ENCODE results near the gene TPST2. TPM values are rescaled to one million over a fixed set of nuclear protein-coding genes. Genes with fewer than 3 reads are reported as not detected.
"Not testable (repeated sequence)": the region's sequence is repeated elsewhere in the genome, so short reads cannot be mapped to it uniquely, and the experiment has no call there.

The TPST2 gene
- polyA plus RNA-seq, 1 experiment = 33.6 TPM

DNA sequence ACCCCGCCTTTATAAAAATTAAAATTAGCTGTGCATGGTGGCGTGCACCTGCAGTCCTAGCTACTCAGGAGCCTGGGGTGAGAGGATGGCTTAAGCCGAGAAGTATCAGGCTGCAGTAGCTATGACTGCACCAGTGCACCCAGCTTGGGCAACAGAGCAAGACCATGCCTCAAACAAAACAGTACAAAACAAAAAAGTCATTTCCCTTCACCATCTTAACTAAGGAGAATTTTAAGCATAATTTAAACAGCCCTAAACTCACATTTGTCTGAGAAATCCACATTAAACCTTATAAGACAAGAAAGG lies 54.4 kb downstream of the TPST2 start:
- Histone ChIP-seq H3K4me3 (ENCODE audit: low read depth, low read length) (no peak overlapping the region), H3K27me3 (ENCODE audit: control insufficient read depth, insufficient read depth, low read length) (no peaks in the 10 kb centered on the region), H3K27ac (ENCODE audit: low read depth, low read length) (no peak overlapping the region), H3K9me3 (ENCODE audit: control insufficient read depth, insufficient read depth, low read length) (no peaks in the 10 kb centered on the region)
- CTCF ChIA-PET = interaction anchor here (1.1 to 1.4 kb wide), 2 partner anchors 130 to 137 kb away, joined by 4 read pairs; no protein-coding TSS in a partner anchor
- TF ChIP-seq, protein P1, sequence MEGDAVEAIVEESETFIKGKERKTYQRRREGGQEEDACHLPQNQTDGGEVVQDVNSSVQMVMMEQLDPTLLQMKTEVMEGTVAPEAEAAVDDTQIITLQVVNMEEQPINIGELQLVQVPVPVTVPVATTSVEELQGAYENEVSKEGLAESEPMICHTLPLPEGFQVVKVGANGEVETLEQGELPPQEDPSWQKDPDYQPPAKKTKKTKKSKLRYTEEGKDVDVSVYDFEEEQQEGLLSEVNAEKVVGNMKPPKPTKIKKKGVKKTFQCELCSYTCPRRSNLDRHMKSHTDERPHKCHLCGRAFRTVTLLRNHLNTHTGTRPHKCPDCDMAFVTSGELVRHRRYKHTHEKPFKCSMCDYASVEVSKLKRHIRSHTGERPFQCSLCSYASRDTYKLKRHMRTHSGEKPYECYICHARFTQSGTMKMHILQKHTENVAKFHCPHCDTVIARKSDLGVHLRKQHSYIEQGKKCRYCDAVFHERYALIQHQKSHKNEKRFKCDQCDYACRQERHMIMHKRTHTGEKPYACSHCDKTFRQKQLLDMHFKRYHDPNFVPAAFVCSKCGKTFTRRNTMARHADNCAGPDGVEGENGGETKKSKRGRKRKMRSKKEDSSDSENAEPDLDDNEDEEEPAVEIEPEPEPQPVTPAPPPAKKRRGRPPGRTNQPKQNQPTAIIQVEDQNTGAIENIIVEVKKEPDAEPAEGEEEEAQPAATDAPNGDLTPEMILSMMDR (IDR thresholded peaks at IDR 0.05; ENCODE audit: low read depth, low read length) = no peak
- POLR2A ChIA-PET = interaction anchor here (0.6 kb wide), 1 partner anchor 109 kb away, joined by 6 read pairs; no protein-coding TSS in a partner anchor
- no peak for DNase-seq (ENCODE audit: low read depth, low spot score)

- ChIA-PET POLR2A (no interaction called here), CTCF (interaction anchor here (1.1 to 1.4 kb wide), 2 partner anchors 131 to 138 kb away, joined by 4 read pairs; no protein-coding TSS in a partner anchor)
Measured at GRCh38 chr22:26534874-26535602, 54.9 kb downstream of the TPST2 start.

GRCh38 chr22:26534171-26534855 lies 55.6 kb downstream of the TPST2 start:
- H3K27ac ChIP-seq (ENCODE audit: low read depth, low read length) = no peak overlapping the region

More at GRCh38 chr22:26534874-26535602, 54.9 kb downstream of the TPST2 start:
- Histone ChIP-seq H3K9me3 (ENCODE audit: control insufficient read depth, insufficient read depth, low read length) (no peaks in the 10 kb centered on the region), H3K27me3 (ENCODE audit: control insufficient read depth, insufficient read depth, low read length) (no peaks in the 10 kb centered on the region), H3K4me3 (ENCODE audit: low read depth, low read length) (no peak overlapping the region), H3K27ac (ENCODE audit: low read depth, low read length) (no peak overlapping the region)
- DNase-seq (ENCODE audit: low read depth, low spot score) = no peak
- TF ChIP-seq, protein P1 (IDR thresholded peaks at IDR 0.05; ENCODE audit: low read depth, low read length) = no peak

GRCh38 chr22:26529345-26529744 lies 60.6 kb downstream of the TPST2 start:
- no peak for DNase-seq (ENCODE audit: low read depth, low spot score)
- TF ChIP-seq, protein P1 (IDR thresholded peaks at IDR 0.05; ENCODE audit: low read depth, low read length) = no peak
- no peaks in the 10 kb centered on the region for H3K27me3 ChIP-seq (ENCODE audit: control insufficient read depth, insufficient read depth, low read length)
- H3K9me3 ChIP-seq (ENCODE audit: control insufficient read depth, insufficient read depth, low read length) = no peaks in the 10 kb centered on the region
- H3K4me3 ChIP-seq (ENCODE audit: low read depth, low read length) = no peak overlapping the region
- ChIA-PET CTCF (no interaction called here), POLR2A (no interaction called here)
- no peak overlapping the region for H3K27ac ChIP-seq (ENCODE audit: low read depth, low read length)

More at GRCh38 chr22:26534171-26534855, 55.6 kb downstream of the TPST2 start:
- CTCF ChIA-PET = interaction anchor here (1.1 to 1.4 kb wide), 2 partner anchors 131 to 139 kb away, joined by 4 read pairs; no protein-coding TSS in a partner anchor
- Histone ChIP-seq H3K27me3 (ENCODE audit: control insufficient read depth, insufficient read depth, low read length) (no peaks in the 10 kb centered on the region), H3K9me3 (ENCODE audit: control insufficient read depth, insufficient read depth, low read length) (no peaks in the 10 kb centered on the region), H3K4me3 (ENCODE audit: low read depth, low read length) (no peak overlapping the region)
- TF ChIP-seq, protein P1 (IDR thresholded peaks at IDR 0.05; ENCODE audit: low read depth, low read length) = no peak
- DNase-seq (ENCODE audit: low read depth, low spot score) = no peak
- POLR2A ChIA-PET = no interaction called here

GRCh38 chr22:26528518-26528917 lies 61.4 kb downstream of the TPST2 start:
- H3K27ac ChIP-seq (ENCODE audit: low read depth, low read length); CTCF ChIA-PET: not testable (repeated sequence)

More at GRCh38 chr22:26528518-26528917, 61.4 kb downstream of the TPST2 start:
- H3K27me3 ChIP-seq (ENCODE audit: control insufficient read depth, insufficient read depth, low read length); H3K4me3 ChIP-seq (ENCODE audit: low read depth, low read length); H3K9me3 ChIP-seq (ENCODE audit: control insufficient read depth, insufficient read depth, low read length); DNase-seq (ENCODE audit: low read depth, low spot score): not testable (repeated sequence)
- POLR2A ChIA-PET = interaction anchor here (1.0 kb wide), 1 partner anchor 99 kb away, joined by 4 read pairs; no protein-coding TSS in a partner anchor

Measured in AG04450 (cell line).